ENCODE data around the gene ARID4B. TPM values are rescaled to one million over a fixed set of nuclear protein-coding genes. Genes with fewer than 3 reads are reported as not detected.

The ARID4B gene
- total RNA-seq, 1 donor from 2014 or later = 43.6 TPM

DNA sequence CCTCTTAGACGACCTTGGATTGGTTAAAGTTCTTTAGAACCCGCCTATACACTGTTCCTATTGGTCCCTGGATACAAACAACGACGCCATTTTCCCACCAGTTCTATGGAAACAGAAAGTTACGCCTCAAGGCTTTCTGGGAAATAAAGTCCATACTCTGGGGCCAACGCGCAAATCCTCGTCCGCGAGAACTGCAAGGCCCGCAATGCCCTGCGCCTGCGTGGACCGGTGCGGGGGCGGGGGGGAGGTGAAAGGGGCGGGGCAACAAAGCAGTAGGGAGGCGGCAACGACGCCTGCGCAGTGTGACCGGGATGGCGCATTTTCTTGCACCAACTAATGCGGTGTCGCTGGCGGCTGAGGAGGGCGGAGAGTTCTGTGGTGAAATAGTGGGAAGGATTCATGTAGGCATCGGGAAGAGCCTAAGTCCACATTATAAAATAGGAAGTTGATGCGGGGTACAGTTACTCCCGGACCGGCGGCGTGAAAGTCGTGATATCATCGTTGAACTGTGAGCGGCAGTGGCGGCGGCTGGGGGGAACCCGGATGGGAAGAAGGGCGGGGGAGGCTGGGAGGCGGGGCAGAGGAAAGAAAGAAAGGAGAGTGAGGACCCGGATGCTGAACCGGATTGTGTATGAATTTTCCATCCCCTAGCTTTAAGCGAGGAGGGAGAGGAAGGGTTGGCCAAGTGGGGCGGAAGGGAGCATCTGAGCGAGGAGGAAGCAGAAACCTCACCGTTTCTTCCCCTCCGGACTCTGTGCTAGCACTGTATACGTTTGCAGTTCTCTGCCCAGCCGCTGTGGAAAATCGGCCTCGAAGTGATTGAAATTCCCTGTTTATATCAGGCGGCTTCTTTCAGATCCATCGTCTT is 526 bp upstream of the ARID4B start, which contains the start of gene GGPS1:
TSS of gene GGPS1 (plus strand) at position 300 of the 868 bp plus-strand sequence. CDS start 6,695 bp downstream, outside the sequence.
- H3K4me3 Mint-ChIP-seq = no peak within 1 kb of the TSS
- H3K27ac Mint-ChIP-seq (ENCODE audit: unreplicated experiment) = peak within 1 kb of the TSS; percentile 86
- H3K27me3 Mint-ChIP-seq (ENCODE audit: low read depth) = no peaks in the 10 kb centered on the region
- H3K9me3 Mint-ChIP-seq = no peaks in the 10 kb centered on the region
- peak; percentile 93 for DNase-seq (ENCODE audit: low read depth, low spot score)
- TF ChIP-seq, protein P1, sequence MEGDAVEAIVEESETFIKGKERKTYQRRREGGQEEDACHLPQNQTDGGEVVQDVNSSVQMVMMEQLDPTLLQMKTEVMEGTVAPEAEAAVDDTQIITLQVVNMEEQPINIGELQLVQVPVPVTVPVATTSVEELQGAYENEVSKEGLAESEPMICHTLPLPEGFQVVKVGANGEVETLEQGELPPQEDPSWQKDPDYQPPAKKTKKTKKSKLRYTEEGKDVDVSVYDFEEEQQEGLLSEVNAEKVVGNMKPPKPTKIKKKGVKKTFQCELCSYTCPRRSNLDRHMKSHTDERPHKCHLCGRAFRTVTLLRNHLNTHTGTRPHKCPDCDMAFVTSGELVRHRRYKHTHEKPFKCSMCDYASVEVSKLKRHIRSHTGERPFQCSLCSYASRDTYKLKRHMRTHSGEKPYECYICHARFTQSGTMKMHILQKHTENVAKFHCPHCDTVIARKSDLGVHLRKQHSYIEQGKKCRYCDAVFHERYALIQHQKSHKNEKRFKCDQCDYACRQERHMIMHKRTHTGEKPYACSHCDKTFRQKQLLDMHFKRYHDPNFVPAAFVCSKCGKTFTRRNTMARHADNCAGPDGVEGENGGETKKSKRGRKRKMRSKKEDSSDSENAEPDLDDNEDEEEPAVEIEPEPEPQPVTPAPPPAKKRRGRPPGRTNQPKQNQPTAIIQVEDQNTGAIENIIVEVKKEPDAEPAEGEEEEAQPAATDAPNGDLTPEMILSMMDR (conservative IDR thresholded peaks at IDR 0.05) = peak; percentile 34
- peaks cover 4% of the 10 kb centered on the region for H3K36me3 Mint-ChIP-seq (ENCODE audit: low read depth)
- peaks cover 17% of the 10 kb centered on the region for H3K4me1 Mint-ChIP-seq

DNA sequence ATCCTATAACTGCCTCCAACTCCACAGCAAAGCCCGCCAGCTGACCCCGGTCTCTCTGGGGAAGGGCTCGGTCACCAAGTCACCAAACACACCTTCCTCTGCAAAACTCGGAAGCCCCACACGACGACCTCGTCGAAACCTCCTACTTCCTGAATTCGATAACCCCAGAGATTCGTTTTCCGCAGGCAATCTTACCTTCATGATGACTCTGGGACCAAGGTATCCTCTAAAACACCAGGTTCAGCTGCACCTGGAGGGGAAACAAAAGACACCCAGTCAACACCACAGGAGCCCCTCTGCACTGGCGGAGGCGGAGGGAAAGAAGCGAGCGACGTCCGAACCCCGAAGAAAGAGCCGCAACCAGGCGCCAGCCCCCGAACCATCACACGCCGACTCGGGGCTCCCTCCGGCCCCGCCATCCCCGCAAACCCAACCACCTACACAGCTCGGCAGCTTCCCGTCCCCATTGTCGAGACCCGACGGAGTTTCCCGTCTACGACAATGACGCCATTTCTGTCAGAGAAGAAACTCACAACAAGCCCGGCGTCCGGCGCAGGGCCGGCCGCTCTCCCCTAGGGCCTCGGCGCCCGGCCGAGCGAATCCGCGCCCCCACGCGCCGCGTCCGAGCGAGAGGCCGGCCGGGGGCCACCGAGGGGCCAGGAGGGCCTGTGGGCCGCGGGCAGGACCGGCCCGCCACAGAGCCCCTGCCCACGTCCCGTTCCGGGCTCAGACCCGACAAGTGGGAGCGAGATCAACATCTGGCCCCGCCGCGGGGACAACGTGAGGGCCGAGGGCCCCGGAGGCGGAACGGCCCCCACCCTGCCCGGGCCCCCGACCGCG is 1.0 kb downstream of the ARID4B start:
- Mint-ChIP-seq H3K4me1 (peaks cover 21% of the 10 kb centered on the region), H3K36me3 (ENCODE audit: low read depth) (peaks cover 6% of the 10 kb centered on the region), H3K27me3 (ENCODE audit: low read depth) (no peaks in the 10 kb centered on the region), H3K4me3 (peak overlapping the region; percentile 97), H3K27ac (ENCODE audit: unreplicated experiment) (peak overlapping the region; percentile 97), H3K9me3 (no peaks in the 10 kb centered on the region)
- peak; percentile 20 for DNase-seq (ENCODE audit: low read depth, low spot score)
- TF ChIP-seq, protein P1 (conservative IDR thresholded peaks at IDR 0.05) = no peak

DNA sequence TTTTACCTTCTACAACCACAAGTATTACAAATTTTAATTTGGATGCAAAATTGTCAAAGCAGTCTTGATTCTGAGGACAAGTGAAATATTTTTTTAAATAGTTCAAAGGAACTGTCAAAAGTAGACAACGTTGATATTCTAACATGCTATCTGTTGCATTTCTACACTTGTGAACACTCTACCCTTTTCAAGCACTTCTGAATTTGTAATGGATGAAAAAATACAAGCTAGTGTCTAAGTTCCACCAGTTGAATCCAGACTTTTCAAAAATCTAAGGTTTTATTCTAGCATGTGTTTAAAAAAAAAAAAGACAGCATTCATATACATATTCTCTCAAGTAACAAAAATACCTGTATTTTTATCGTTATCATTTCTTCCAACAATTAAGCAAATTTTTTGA is 2.1 kb downstream of the ARID4B start:
- H3K36me3 Mint-ChIP-seq (ENCODE audit: low read depth) = peaks cover 7% of the 10 kb centered on the region
- H3K4me3 Mint-ChIP-seq = peak overlapping the region; percentile 97
- H3K9me3 Mint-ChIP-seq = no peaks in the 10 kb centered on the region
- H3K27ac Mint-ChIP-seq (ENCODE audit: unreplicated experiment) = peak overlapping the region; percentile 72
- no peaks in the 10 kb centered on the region for H3K27me3 Mint-ChIP-seq (ENCODE audit: low read depth)
- H3K4me1 Mint-ChIP-seq = peaks cover 29% of the 10 kb centered on the region
- no peak for DNase-seq (ENCODE audit: low read depth, low spot score)
- TF ChIP-seq, protein P1 (conservative IDR thresholded peaks at IDR 0.05) = no peak

DNA sequence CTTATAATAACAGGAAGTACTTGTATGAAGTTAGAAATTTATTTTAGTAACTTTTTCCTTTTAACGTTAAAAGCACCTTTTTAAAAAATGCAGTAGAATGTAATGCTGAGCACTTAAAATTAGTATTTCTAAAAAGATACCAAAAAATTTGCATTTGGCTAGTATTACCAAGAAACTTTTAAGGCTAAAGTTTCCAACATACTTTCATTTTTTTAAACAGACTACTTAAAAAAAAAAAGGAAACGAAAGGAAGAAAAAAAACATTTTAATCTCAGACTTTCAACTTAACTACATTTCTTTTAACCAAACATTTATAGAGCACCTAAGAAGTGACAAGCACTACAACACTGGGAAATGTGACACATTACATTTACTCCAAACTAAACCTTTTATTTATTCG is 2.8 kb downstream of the ARID4B start:
- TF ChIP-seq, protein P1 (conservative IDR thresholded peaks at IDR 0.05) = no peak
- H3K27ac Mint-ChIP-seq (ENCODE audit: unreplicated experiment) = no peak overlapping the region
- peaks cover 14% of the 10 kb centered on the region for H3K36me3 Mint-ChIP-seq (ENCODE audit: low read depth)
- H3K4me1 Mint-ChIP-seq = peaks cover 36% of the 10 kb centered on the region
- H3K9me3 Mint-ChIP-seq = no peaks in the 10 kb centered on the region
- H3K4me3 Mint-ChIP-seq = peak overlapping the region; percentile 97
- DNase-seq (ENCODE audit: low read depth, low spot score) = no peak
- H3K27me3 Mint-ChIP-seq (ENCODE audit: low read depth) = no peaks in the 10 kb centered on the region

DNA sequence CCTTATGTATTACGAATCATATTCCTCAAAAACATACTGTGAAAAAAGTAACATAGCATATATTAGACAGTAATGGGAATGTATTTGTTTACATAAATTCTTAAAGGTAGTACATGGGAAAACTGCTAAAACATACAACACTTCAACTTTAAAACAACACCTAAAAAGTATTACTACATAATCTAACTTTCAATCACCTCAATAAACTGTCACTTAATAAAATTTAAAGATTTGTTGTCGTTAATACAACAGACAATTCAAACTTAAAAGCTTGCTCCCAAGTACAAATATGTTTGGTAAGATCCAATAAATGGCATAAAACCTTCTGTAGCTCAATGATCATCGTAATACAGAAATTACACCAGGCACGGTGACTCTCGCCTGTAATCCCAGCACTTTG is 3.7 kb downstream of the ARID4B start:
- H3K27ac Mint-ChIP-seq (ENCODE audit: unreplicated experiment) = no peak overlapping the region
- peaks cover 36% of the 10 kb centered on the region for H3K4me1 Mint-ChIP-seq
- TF ChIP-seq, protein P1 (conservative IDR thresholded peaks at IDR 0.05) = no peak
- H3K9me3 Mint-ChIP-seq = no peaks in the 10 kb centered on the region
- H3K27me3 Mint-ChIP-seq (ENCODE audit: low read depth) = no peaks in the 10 kb centered on the region
- peak overlapping the region; percentile 41 for H3K4me3 Mint-ChIP-seq
- DNase-seq (ENCODE audit: low read depth, low spot score) = no peak
- H3K36me3 Mint-ChIP-seq (ENCODE audit: low read depth) = peaks cover 14% of the 10 kb centered on the region

Measured in neural crest cell (in vitro differentiated cells).